ENCODE results near the gene PRSS3.
"Not testable (repeated sequence)": the region's sequence is repeated elsewhere in the genome, so short reads cannot be mapped to it uniquely, and the experiment has no call there.

PRSS3 gene

DNA sequence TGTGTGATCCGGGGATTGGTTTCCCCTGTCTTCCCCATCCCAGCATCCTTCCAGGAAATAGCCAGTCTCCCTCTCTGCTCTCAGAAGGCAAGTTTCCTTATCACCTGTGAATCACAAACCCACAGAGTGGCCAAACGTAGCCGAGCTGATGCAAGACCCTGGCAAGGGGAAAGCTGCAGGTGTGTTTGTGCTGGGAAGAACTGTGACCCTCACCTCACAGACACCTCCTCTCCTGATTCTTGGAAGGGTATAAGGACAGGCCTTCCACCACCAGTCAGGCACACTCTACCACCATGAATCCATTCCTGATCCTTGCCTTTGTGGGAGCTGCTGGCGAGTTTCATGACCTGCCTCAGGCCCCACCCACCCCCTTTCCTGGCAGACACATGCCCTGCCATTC is at the start of gene PRSS3:
Gene PRSS3 (plus strand): TSS at position 281 of the 400 bp plus-strand sequence. CDS start 13 bp downstream, at position 294.
- no peak for DNase-seq (ENCODE audit: low read depth in 2 of 2)

DNA sequence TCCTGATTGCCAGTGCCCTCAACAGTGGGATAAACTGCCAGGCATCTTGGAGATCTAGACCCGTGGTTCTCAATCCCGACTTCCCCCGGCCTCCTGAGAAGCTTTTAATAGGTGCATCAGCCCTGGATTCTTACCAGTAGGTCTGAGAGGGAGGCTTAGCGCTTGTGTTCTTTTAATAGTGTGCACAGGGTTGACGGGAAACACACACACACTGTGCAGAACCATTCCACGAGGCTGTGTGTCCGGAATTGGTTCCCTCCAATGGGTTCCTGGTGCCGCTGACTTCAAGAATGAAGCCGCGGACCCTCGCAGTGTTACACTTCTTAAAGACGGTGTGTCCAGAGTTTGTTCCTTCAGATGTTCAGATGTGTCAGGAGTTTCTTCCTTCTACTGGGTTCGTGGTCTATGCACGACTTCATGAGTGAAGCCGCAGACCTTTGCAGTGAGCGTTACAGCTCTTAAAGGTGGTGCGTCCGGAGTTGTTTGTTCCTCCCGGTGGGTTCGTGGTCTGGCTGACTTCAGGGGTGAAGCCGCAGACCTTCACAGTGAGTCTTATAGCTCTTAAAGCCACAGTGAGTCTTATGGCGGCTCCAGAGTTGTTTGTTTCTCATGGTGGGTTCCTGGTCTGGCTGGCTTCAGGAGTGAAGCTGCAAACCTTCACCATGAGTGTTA is 46.6 kb upstream of the PRSS3 start:
- no peak for DNase-seq (ENCODE audit: low read depth in 2 of 2)

DNA sequence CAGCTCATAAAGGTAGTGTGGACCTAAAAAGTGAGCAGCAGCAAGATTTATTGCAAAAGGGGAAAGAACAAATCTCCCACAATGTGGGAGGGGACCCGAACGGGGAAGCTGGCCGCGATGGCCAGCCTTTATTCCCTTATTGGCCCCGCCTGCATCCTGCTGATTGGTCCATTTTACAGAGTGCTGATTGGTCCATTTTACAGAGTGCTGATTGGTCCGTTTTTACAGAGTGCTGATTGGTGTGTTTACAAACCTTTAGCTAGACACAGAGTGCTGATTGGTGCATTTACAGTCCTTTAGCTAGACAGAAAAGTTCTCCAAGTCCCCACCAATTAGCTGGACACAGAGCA is 46.1 kb upstream of the PRSS3 start:
- DNase-seq (ENCODE audit: low read depth in 2 of 2): not testable (repeated sequence)

DNA sequence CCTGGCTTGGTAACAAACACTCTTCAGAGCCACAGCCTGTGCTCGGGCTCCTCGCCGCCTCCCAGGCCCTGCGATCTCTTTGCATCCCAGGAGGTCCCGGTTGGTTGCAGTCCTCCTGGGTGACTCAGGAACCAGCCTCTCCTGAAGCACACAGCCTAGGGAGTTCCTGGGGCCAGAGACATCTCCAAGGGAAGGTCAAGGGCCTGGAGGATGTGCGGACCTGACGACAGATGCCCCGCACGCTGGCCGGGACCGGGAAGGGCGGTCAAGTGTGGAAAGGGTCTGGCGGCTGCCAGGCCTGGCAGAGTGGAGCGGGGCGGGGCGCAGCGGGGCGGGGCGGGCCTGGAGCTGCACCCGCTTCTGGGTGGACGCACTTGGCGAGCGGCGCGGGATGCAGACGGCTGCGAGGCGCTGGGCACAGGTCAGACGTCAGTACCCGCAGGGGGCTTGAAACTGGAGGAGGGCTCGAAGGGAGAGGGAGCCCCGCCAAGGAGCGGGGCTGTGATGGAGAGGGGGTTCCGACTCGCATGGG is 45.0 kb upstream of the PRSS3 start:
- DNase-seq (ENCODE audit: low read depth in 2 of 2): no peak

DNA sequence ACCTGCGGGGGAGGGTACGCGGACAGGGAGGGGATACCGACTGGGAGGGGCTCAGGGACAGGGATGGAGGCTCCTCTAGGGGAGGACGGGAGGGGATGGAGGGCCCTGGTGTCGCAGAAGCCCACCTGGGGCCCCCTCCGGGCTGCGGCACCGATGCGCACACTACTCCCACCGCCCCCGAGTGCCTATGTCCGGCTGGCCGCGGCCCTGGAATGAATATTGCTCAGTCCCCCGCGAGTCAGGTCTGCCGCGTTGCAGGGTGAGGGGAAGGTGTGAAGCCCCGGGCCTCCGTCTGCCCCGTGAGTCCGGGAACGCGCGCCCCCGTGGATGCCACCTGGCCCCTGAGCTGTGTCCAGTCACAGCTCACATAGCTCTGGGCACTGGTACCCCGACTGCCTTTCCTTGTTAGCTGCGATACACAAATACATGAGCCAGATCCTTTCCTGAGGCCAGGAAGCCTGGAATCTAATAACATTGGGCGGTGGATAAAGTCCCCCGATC is 44.5 kb upstream of the PRSS3 start:
- no peak for DNase-seq (ENCODE audit: low read depth in 2 of 2)

DNA sequence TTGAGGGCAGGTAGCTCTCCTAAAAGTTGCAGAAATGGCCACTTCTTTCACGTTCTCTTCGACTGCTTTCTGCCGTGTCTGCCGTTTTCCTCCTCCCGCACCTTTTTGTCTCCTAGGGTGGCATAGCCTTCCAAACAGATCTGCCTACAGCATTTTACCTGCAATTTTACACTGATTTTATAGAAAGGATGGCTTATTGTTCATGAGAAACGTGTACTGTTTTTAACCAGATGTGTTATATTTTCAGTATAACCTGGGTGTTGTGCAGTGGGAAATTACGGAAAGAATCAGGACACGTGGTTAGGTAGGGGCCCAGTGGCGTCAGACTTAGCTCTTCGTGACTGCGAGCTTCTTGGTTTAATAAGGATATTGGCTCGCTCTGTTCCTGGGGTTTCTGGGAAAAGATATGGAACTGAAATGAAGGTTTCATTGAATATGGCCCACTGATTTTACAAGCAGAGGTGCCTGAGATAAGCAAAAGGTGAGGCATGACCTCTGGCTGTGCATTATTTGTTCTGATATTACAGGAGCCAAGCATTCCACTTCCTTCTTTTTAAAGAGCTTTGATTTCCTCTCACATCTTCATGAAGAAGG is 43.7 kb upstream of the PRSS3 start:
- DNase-seq (ENCODE audit: low read depth in 2 of 2): no peak

DNA sequence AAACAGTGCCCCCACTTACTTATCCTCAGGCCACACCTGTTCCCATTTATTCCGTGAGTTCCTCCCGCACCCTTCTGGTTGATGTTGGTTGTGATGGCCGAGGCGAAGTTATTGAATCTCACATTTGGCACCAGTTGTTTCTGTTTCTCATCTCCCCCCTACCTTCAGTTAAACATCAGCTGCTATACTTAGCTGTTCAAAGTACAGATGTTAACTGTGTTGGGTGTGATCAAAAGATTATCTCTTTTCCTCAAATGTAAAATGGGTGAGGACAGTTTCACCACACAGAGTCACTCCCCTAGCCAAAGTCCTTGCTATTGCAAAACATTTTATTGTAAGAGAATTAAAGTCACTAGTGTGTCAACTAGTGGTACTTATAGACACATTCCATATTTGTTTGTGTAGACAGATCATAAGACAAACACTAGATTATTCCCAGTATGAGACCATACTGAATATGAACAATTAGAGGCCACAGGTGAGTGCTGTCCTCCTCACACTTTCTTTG is 43.2 kb upstream of the PRSS3 start:
- no peak for DNase-seq (ENCODE audit: low read depth in 2 of 2)

DNA sequence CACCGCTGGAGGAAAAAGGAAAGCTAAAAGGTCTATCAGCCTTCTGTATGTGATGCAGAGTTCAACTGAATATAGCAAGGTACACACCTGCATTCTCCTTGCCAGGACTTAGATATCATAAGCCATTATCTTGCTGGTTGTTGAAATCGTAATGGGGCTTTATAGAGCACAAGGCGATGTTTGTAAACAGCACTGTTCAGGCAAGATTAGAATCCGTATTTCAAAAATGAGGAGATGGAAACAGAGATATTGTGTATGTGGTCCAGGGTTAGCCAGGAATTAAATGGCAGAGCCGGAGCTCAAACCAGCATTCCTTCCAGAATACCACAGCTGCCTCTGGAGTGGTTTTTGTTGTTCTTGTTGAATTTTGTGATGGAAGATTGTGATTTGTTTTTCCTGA is 42.6 kb upstream of the PRSS3 start:
- not testable (repeated sequence) for DNase-seq (ENCODE audit: low read depth in 2 of 2)

DNA sequence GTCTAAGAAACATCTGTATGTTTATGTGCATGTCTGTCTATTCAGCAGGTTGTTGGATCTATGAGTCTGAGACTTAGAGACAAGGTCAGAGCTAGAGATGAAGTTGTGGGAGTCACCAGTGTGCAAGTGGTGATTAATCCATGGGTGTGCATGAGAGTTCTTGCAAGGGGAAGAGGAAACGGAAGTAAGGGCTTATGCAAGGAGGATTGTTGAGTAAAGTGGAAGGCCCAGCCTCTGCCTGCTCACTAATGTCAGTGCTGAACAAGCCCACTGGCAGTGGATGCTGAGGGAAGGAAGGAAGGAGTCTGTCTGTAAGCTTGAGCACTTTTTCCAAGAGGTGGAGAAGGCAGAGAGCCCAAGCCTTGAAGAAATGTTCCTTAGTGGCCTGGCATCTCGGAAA is 35.7 kb upstream of the PRSS3 start:
- DNase-seq (ENCODE audit: low read depth in 2 of 2): not testable (repeated sequence)

DNA sequence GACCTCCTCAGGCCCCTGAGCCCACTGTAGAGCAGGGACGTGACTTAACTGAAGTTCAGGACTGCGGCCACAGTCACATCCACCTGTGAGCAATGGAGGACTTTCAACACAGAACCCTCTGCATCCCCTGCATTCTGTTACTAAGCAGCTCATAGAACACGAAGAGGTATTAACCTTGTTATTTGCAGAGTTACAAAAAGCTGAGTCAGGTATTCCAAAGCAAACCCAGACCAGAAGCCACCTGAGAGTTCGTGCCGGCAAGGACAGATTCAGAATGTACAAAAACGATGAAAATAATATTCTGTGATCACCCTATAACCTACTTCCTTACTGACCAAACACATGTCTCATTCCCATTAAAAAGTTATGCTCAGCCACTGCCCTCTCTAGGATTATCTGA is 33.0 kb upstream of the PRSS3 start:
- DNase-seq (ENCODE audit: low read depth in 2 of 2): no peak

DNA sequence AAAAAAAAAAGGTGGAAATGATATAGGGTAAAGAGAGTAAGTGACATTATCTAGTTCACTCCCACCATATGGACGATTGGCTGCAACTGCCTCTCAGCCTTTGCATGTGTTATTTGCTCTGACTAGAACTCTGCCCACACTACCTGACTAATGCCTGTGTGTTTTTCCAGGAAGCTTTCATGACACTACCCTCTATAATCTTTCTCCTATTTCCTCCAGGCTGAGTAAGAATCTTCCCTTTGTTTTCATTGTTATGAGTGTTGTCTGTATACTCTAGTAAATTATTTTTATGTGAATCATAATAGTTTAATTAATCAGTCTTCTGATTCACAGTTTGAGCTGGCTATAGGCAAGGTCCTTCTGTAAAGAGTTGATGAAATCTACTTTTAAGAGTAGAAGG is 31.7 kb upstream of the PRSS3 start:
- DNase-seq (ENCODE audit: low read depth in 2 of 2): not testable (repeated sequence)

DNA sequence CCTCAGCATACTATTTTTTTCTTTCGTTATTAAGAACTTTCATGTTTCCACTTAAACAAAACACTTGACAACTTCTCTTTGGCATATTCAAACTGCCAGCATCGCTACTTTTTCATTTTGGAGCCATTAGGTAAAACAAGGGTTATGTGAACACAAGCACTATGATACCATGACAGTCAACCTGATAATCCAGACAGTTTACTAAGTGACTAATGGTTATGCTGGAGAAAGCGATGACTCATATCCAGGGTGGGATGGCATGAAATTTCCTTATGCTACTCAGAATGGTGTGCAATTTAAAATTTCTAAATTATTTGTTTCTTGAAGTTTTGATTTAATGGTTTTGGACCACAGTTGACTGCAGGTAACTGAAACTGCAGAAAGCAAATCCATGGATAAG is 29.9 kb upstream of the PRSS3 start:
- no peak for DNase-seq (ENCODE audit: low read depth in 2 of 2)

DNA sequence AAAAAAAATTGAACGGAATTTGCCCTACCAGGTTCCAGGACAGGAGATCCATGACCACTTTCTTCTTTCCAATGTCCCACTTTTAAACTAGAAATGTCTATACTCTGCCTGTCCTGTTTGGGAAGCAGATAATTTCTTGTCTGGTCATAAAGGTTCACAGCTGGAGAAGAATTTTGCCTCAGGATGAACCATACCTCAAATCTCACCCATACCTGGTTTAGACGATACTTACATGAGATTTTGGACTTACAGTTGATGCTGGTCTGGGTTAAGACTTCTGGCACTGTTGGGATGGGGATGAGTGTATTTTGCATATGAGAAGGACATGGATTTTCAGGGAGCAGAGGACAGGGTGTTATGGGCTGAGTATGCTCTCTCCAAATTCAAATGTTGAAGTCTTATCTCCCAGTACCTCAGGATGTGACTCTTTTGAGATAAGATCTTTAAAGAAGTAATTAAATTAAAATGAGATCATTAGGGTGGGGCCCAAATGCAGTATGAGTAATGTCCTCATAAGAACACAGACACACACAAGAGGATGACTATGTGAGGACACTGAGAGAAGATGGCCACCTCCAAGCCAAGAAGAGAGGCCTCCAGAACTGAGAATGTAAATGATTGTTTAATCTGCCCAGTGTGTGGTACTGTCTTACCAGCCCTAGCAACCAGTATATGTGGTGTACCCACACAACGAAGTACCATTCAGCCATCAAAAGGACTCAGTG is 25.0 kb upstream of the PRSS3 start:
- not testable (repeated sequence) for DNase-seq (ENCODE audit: low read depth in 2 of 2)

DNA sequence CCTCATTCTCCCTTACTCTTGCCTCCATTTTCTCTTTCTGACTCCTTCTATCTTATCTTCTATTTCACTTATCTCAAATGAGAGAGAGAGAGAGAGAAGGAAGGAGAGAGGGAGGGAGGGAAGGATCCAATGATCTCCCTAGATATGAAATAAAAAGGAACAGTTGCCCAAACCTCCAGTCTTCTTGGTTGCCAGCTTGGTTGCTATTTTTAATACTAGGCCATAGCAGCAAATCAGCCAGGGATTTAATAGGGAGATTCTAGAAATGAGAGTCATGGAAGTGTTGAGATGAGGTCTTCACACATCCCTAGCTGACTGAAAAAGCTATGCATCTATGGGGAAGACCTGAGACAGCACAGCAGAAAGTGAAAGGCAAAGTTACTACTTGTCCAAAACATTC is 22.2 kb upstream of the PRSS3 start:
- not testable (repeated sequence) for DNase-seq (ENCODE audit: low read depth in 2 of 2)

DNA sequence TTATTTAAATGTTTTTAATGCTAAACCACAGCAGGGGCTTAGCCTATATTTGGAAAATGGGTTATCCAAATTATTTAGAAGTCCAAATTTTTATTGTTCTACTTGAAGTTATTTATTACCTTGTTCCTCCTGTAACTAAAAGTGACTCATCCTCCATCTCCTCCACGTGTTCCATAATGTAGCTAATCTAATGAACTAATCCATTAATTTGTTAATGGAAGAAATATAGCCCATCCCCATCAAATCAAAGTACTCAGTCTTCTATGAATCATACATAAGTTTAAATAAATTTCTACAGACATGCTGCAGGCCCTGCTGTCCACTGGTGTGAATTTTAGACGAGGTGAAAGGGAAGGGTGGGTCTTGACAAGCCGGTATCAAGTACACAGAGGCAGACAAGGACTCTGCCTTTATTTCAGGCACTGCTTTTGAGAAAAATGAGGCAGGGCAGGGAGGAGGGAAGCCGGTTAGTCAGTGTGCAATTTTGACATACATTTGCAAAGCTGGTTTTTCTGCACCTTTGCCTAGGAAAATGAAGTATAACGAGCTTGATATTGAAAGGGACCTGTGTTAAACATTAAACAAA is 21.2 kb upstream of the PRSS3 start:
- not testable (repeated sequence) for DNase-seq (ENCODE audit: low read depth in 2 of 2)

DNA sequence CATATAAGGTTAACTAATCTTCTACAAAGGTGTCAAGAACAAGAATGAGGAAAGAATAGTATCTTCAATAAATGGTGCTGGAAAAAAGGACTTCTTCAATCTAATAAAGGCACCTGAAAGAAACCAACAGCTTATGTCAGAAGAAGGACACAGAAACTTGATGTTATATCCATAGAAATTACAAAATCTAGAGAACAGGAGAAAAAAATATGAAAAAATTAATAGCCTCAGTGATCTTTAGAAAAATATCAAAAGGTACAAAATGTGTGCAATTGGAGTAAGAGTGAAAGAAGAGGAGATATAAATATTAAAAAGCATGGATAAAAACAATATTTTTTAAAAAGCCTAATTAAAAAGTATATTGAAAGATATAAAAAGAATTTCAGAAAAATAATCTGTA is 18.8 kb upstream of the PRSS3 start:
- no peak for DNase-seq (ENCODE audit: low read depth in 2 of 2)

DNA sequence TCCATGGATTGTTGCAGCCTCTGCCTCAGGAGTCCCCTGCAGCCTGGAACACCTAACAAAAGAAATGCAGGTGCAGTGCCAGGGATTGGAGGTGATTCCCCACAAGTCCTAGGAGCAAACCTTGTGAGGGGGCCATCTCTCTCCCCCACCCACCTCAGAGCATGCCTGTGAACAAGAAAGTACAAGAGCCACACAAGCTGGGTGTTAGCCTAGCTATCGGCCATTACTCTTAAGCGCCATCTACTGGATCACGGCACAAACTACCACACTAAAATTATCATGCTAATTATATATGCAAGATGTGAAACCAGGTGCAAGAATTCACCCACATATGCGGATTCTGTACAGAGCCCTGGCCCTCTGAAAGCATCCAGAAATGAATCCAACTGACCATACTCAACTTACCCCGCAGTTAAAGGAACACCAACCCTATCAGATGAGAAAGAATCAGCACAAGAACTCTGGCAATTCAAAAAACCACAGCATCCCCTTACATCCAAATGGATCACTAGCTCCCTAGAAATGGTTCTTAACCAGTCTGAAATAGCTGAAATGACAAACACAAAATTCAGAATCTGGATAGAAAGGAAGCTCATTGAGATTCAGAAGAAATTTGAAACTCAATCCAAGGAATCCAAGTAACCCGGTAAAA is 16.5 kb upstream of the PRSS3 start:
- DNase-seq (ENCODE audit: low read depth in 2 of 2): peak in 1 of 2 experiments; percentile 19

DNA sequence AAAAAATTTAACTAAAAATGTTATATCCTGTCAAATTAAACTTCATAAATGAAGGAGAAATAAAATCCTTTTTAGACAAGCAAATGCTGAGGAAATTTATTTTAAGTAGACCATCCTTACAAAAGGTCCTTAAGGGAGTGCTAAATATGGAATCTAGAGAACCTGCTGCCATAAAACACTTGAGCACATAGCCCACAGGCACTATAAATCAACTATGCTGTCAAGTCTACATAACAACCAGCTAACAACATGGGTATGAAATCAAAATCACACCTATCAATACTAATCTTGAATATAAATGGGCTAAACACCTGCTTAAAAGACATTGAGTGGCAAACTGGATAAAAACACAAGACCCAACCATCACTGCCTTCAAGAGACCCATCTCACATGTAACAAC is 15.1 kb upstream of the PRSS3 start:
- no peak for DNase-seq (ENCODE audit: low read depth in 2 of 2)

DNA sequence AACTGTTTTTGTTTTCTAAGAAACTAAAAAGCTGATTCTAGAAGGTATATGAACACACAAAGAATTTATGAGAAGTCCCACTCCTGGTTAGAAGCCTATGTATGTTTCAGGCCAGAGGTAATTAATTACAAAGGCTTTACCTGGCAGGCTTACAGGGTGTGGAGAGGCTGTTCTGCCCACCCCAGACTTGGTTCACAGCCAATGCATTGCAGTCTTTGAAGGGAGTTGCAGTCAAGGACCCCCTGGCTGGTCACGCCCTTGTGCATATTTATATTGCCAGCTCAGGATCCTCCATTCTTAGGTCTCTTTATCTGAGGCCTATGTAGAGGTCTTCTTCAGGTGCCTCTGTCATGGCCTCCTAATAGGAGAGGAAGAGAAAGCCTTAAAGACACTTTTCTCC is 13.6 kb upstream of the PRSS3 start:
- no peak for DNase-seq (ENCODE audit: low read depth in 2 of 2)

DNA sequence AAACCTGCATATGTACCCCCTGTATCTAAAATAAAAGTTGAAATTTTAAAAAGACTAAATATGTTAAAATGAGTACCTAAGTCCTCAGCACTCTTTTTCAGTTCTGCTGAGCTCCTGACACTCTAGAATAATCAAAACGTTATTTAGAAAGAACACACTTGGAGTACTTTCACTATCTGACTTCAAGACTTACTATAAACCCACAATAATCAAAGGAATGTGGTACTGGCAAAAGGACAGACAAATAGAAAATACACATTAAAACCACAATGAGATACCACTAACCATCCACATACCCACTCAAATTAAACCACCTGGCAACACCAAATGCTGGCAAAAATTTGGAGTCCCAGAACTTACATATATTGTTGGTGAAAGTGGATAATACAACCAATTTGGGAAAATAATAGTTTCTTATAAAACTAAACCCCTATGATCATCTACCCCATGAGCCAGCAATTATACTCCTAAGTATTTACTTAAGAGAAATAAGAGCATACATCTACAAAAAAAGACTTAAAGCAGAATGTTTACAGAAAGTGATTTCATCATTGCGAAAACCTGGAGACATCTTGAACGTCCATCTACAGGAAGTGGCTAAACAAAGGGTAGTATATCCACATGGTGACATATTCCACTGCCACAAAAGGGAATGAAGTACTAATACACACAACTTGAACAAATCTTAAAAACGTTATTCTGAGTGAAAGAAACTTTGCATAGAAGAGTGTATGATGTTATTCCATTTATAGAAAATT is 12.8 kb upstream of the PRSS3 start:
- DNase-seq (ENCODE audit: low read depth in 2 of 2): peak; percentile 23 to 26

DNA sequence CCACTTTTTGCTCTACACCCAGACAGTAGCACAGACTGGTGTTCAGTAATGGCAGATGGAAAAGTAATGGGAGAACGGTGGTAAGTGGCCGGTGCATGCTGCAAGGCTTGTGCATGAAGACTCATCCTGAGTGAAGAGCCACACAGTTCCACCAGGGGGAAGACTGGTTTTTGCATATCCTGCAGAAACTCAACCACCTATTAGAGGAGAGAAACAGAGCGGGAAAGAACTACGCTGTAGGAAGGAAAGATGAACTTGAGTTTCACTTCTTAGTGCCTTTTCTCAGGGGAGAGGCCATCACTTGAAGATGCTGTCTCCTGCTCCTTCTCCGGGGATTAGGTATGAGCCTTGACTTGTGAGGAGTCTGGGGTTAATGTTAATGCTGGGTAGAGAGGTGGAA is 9.4 kb upstream of the PRSS3 start:
- DNase-seq (ENCODE audit: low read depth in 2 of 2): no peak
